ENCODE results near the gene BBX. TPM values are rescaled to one million over a fixed set of nuclear protein-coding genes. Genes with fewer than 3 reads are reported as not detected.
"Not testable (repeated sequence)": the region's sequence is repeated elsewhere in the genome, so short reads cannot be mapped to it uniquely, and the experiment has no call there.

BBX gene
- polyA plus RNA-seq, 3 donors: 4.7 to 10.3 (median 8.7) TPM

GRCh38 chr3:107800710-107801109 lies 277.9 kb downstream of the BBX start:
- WGBS, 3 donors: 76 to 80% (median 80%) methylated on average over 2 of the region's 2 CpGs
- no peak overlapping the region for H3K27ac ChIP-seq (ENCODE audit: low read depth, low read length)

- 90 to 95% (median 92%) methylated on average over 3 of the region's 3 CpGs for WGBS, 3 donors
- no peak overlapping the region for H3K27ac ChIP-seq (ENCODE audit: low read depth, low read length)
Observed at GRCh38 chr3:107803170-107803569, 280.4 kb downstream of the BBX start.

DNA sequence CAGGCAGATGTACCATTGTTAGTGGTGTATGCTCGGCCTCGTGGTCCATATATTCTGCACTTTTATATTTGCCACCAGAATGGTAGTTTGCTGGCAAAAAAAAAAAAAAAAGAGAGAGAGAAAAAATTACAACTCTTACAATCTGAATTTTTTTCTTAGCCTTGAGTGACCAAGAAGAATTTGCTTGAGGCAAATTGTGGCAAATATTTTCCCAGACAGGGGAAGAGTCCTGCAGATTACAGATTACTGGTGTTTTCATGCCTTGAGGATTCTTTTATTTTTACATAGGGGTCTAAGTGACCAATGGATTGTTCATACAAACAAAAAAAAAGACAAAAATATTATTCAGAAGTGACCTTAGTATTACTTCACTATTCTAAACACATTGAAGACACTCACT lies 283.3 kb downstream of the BBX start:
- no peak overlapping the region for H3K27ac ChIP-seq (ENCODE audit: low read depth, low read length)
- WGBS, 3 donors: 98 to 100% (median 98%) methylated on average over 2 of the region's 2 CpGs

DNA sequence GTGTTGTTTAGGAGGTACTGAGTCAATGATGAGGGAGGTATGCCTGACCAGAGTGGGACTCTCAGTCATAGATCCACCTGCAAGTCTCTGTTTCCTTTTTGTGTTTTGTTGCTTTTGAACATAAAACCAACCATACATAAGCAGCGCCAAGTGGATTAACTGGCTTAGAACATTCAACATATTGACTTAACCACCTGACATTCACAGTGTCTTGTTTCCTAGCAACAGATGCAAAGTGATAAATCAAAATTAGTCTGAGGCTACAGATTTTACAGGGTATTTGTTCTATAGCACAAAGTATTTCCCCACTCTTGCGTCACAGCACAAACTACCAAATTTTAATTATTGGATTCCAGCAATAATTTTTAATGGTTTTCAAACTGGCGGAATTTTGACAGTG lies 283.8 kb downstream of the BBX start:
- no peak overlapping the region for H3K27ac ChIP-seq (ENCODE audit: low read depth, low read length)
- 97 to 99% (median 98%) methylated on average over 3 of the region's 3 CpGs for WGBS, 3 donors

- H3K27ac ChIP-seq (ENCODE audit: low read depth, low read length): no peak overlapping the region
- WGBS, 3 donors: 62 to 79% (median 76%) methylated on average over 8 of the region's 8 CpGs
Observed at GRCh38 chr3:107810171-107811071, 287.7 kb downstream of the BBX start.

- WGBS, 3 donors: 54 to 71% (median 55%) methylated on average over 1 of the region's 1 CpG
- H3K27ac ChIP-seq (ENCODE audit: low read depth, low read length): no peak overlapping the region
Observed at GRCh38 chr3:107813026-107813425, 290.3 kb downstream of the BBX start.

- 73 to 76% (median 75%) methylated on average over 6 of the region's 6 CpGs for whole genome bisulfite sequencing, 3 donors
- H3K27ac ChIP-seq (ENCODE audit: low read depth, low read length): no peak overlapping the region
Observed at GRCh38 chr3:107816107-107816506, 293.3 kb downstream of the BBX start.

GRCh38 chr3:107817076-107817475 lies 294.3 kb downstream of the BBX start:
- H3K27ac ChIP-seq (ENCODE audit: low read depth, low read length): no peak overlapping the region

GRCh38 chr3:107818025-107818424 lies 295.3 kb downstream of the BBX start:
- whole genome bisulfite sequencing, 3 donors: 67 to 92% (median 71%) methylated on average over 1 of the region's 1 CpG
- no peak overlapping the region for H3K27ac ChIP-seq (ENCODE audit: low read depth, low read length)

DNA sequence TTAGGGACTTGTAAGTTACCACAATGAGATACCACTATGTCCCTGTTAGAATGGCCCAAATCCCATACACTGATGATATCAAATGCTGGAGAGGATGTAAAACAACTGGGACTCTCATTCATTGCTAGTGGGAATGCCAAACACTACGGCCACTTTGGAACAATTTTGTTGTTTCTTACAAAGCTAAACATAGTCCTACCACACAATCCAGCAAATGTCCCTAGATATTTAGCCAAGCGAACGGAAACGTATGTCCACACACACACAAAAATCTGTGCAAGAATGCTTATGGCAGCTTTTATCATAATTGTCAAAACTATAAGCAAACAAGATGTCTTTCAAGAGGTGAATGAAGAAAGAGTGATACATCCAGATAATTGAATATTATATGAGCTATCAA lies 296.9 kb downstream of the BBX start:
- no peak overlapping the region for H3K27ac ChIP-seq (ENCODE audit: low read depth, low read length)
- 81 to 93% (median 89%) methylated on average over 4 of the region's 4 CpGs for WGBS, 3 donors

- H3K27ac ChIP-seq (ENCODE audit: low read depth, low read length): no peak overlapping the region
- WGBS, 3 donors: 48 to 82% (median 82%) methylated on average over 4 of the region's 4 CpGs
Observed at GRCh38 chr3:107822308-107822707, 299.5 kb downstream of the BBX start.

- H3K27ac ChIP-seq (ENCODE audit: low read depth, low read length): no peak overlapping the region
- 37 to 85% (median 75%) methylated on average over 4 of the region's 4 CpGs for WGBS, 3 donors
Observed at GRCh38 chr3:107824822-107825371, 302.1 kb downstream of the BBX start.

DNA sequence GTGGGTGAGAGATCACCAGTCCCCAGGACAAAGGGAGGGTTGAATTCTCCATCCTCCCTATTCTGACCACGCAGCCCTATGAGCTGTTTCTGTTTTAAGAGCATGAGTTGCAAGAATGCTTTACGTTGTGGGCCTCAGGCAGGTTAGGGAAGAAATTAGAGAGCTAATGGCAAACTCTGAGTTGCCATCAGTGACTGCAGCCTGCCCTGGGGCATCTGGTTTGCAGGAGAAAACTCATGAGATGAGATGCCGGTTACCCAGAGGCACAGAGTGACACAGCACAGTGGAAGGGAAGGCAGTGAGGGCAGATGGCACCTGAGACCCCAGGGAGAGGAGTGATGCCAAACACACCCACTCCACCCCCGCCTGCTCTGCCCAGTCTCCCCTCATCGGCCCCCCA lies 302.8 kb downstream of the BBX start:
- H3K27ac ChIP-seq (ENCODE audit: low read depth, low read length): no peak overlapping the region
- 84 to 92% (median 90%) methylated on average over 4 to 5 of the region's 5 CpGs for WGBS, 3 donors

GRCh38 chr3:107826727-107827126 lies 304.0 kb downstream of the BBX start:
- WGBS, 3 donors: 80 to 91% (median 84%) methylated on average over 9 of the region's 9 CpGs
- no peak overlapping the region for H3K27ac ChIP-seq (ENCODE audit: low read depth, low read length)

DNA sequence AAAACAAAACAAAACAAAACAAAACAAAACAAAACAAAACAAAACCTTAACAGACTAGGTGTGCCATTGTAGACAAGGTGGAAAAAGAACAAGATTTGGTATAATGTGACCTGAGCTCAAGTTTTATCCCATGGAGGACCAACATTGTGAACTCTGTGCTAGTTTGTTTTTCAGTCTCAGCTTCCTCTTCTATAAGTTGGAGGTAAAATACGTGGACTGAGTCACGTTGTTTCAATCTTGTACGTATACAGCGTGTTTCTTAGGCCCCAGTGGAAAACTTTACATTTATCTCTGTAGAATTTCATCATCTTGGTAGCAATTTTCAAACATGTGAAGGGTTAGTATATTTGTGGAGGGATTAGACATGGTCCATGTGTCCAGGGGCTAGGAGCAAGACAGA lies 306.4 kb downstream of the BBX start:
- WGBS, 3 donors: 91 to 96% (median 94%) methylated on average over 4 of the region's 4 CpGs
- H3K27ac ChIP-seq (ENCODE audit: low read depth, low read length): no peak overlapping the region

- no peak overlapping the region for H3K27ac ChIP-seq (ENCODE audit: low read depth, low read length)
- WGBS, 3 donors: 78 to 81% (median 78%) methylated on average over 3 of the region's 3 CpGs
Observed at GRCh38 chr3:107831590-107831989, 308.8 kb downstream of the BBX start.

GRCh38 chr3:107833043-107833442 lies 310.3 kb downstream of the BBX start:
- H3K27ac ChIP-seq (ENCODE audit: low read depth, low read length): no peak overlapping the region
- WGBS, 3 donors: 48 to 76% (median 71%) methylated on average over 6 of the region's 6 CpGs

GRCh38 chr3:107833722-107834416 lies 311.1 kb downstream of the BBX start:
- WGBS, 3 donors: 97% methylated on average over 19 of the region's 19 CpGs
- H3K27ac ChIP-seq (ENCODE audit: low read depth, low read length): no peak overlapping the region

DNA sequence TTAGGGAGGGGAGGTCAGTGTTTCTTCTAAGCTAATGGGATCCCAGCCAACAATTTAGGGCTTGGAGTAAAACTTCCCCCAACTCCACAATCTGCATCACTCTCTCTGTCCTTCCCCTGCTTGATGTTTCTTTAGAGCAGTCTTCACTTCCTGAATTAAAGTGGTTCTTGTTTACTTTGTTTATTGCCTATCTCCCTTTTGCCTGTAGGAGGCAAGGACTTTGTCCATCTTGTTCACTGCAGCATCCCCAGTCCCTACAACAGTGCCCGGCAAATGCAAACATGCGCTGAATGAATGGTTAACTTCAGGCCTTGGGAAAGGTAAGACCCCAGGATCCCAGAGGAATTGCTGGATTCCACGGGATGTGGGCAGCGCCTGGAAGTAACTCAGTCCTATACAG lies 312.2 kb downstream of the BBX start:
- not testable (repeated sequence) for H3K27ac ChIP-seq (ENCODE audit: low read depth, low read length)
- WGBS, 3 donors: 71 to 95% (median 81%) methylated on average over 2 to 3 of the region's 4 CpGs

Data from adipose tissue (tissue), 3 donors.